IPS-20b (cell line): ENCODE measurements around the gene TBC1D5.
A peak's percentile ranks its signal among the peaks of the same experiment; 100 is the strongest.
"Not testable (repeated sequence)": the region's sequence is repeated elsewhere in the genome, so short reads cannot be mapped to it uniquely, and the experiment has no call there.

Experiments
- H3K27ac ChIP-seq: one replicate; pipeline ENCODE4 v1.5.1; 2013; ENCODE audit warnings: low read length
- H3K27me3 ChIP-seq: 2 replicates; pipeline ENCODE4 v1.6.1; 2013; ENCODE audit warnings: mild to moderate bottlenecking, low read length, inconsistent platforms; ENCODE audit not compliant: insufficient read depth
- H3K36me3 ChIP-seq: 2 replicates; pipeline ENCODE4 v1.6.1; 2013; ENCODE audit warnings: low read depth, mild to moderate bottlenecking, inconsistent platforms, low read length, moderate library complexity; ENCODE audit not compliant: insufficient read depth
- H3K4me1 ChIP-seq: 2 replicates; pipeline ENCODE4 v1.6.1; 2013; ENCODE audit warnings: mild to moderate bottlenecking, control low read depth, inconsistent platforms, low read length, moderate library complexity; ENCODE audit not compliant: insufficient read depth
- H3K4me3 ChIP-seq: 2 replicates; pipeline ENCODE4 v1.5.1; 2013; ENCODE audit warnings: mild to moderate bottlenecking, low read length, inconsistent platforms
- H3K9ac ChIP-seq: 2 replicates; pipeline ENCODE4 v1.6.1; 2013; ENCODE audit warnings: low read depth, mild to moderate bottlenecking, inconsistent platforms, low read length, moderate library complexity
- H3K9me3 ChIP-seq: 2 replicates; pipeline ENCODE4 v1.6.1; 2013; ENCODE audit warnings: mild to moderate bottlenecking, low read depth, low read length, inconsistent platforms; ENCODE audit not compliant: insufficient read depth

TBC1D5 gene

GRCh38 chr3:17552351-17552750 lies 190.1 kb downstream of the TBC1D5 start:
- Histone ChIP-seq H3K27ac (no peak overlapping the region), H3K36me3 (no peaks in the 10 kb centered on the region), H3K4me1 (peaks cover 3% of the 10 kb centered on the region; the same call in 1 of the 2 replicates), H3K4me3 (no peak overlapping the region), H3K27me3 (no peaks in the 10 kb centered on the region), H3K9ac (no peak overlapping the region), H3K9me3 (no peaks in the 10 kb centered on the region)

- Histone ChIP-seq H3K9ac (no peak overlapping the region), H3K9me3 (no peaks in the 10 kb centered on the region), H3K4me3 (no peak overlapping the region), H3K27ac (no peak overlapping the region), H3K4me1 (peaks cover 3% of the 10 kb centered on the region; the same call in 1 of the 2 replicates), H3K27me3 (no peaks in the 10 kb centered on the region), H3K36me3 (no peaks in the 10 kb centered on the region)
Observed at GRCh38 chr3:17551895-17552294, 190.5 kb downstream of the TBC1D5 start.

GRCh38 chr3:17551333-17551732 lies 191.1 kb downstream of the TBC1D5 start:
- Histone ChIP-seq H3K9ac (no peak overlapping the region), H3K27me3 (no peaks in the 10 kb centered on the region), H3K36me3 (no peaks in the 10 kb centered on the region), H3K9me3 (no peaks in the 10 kb centered on the region), H3K27ac (no peak overlapping the region), H3K4me1 (peaks cover 7% of the 10 kb centered on the region; the same call in 1 of the 2 replicates), H3K4me3 (no peak overlapping the region)

- Histone ChIP-seq H3K9me3 (no peaks in the 10 kb centered on the region), H3K36me3 (no peaks in the 10 kb centered on the region), H3K9ac (no peak overlapping the region), H3K4me3 (no peak overlapping the region), H3K4me1 (peaks cover 8% of the 10 kb centered on the region; the same call in 1 of the 2 replicates), H3K27me3 (no peaks in the 10 kb centered on the region), H3K27ac (no peak overlapping the region)
Observed at GRCh38 chr3:17550624-17551023, 191.8 kb downstream of the TBC1D5 start.

GRCh38 chr3:17546500-17547255 lies 195.8 kb downstream of the TBC1D5 start:
- Histone ChIP-seq H3K4me3 (no peak overlapping the region), H3K27me3 (no peaks in the 10 kb centered on the region), H3K36me3 (no peaks in the 10 kb centered on the region), H3K9ac (no peak overlapping the region), H3K27ac (no peak overlapping the region), H3K4me1 (peaks cover 5% of the 10 kb centered on the region; the same call in 1 of the 2 replicates), H3K9me3 (no peaks in the 10 kb centered on the region)

GRCh38 chr3:17544632-17545031 lies 197.8 kb downstream of the TBC1D5 start:
- Histone ChIP-seq H3K36me3 (no peaks in the 10 kb centered on the region), H3K9ac (no peak overlapping the region), H3K4me3 (no peak overlapping the region), H3K4me1 (peaks cover 9% of the 10 kb centered on the region), H3K27ac (no peak overlapping the region), H3K9me3 (no peaks in the 10 kb centered on the region), H3K27me3 (no peaks in the 10 kb centered on the region)

GRCh38 chr3:17542591-17542990 lies 199.8 kb downstream of the TBC1D5 start:
- no peak overlapping the region for H3K9ac ChIP-seq
- no peak overlapping the region for H3K27ac ChIP-seq
- no peaks in the 10 kb centered on the region for H3K27me3 ChIP-seq
- H3K4me3 ChIP-seq: no peak overlapping the region
- no peaks in the 10 kb centered on the region for H3K9me3 ChIP-seq
- H3K36me3 ChIP-seq: no peaks in the 10 kb centered on the region
- H3K4me1 ChIP-seq: peaks cover 14% of the 10 kb centered on the region

GRCh38 chr3:17539436-17539835 lies 203.0 kb downstream of the TBC1D5 start:
- no peak overlapping the region for H3K9ac ChIP-seq
- H3K9me3 ChIP-seq: no peaks in the 10 kb centered on the region
- no peaks in the 10 kb centered on the region for H3K27me3 ChIP-seq
- H3K4me1 ChIP-seq: peaks cover 9% of the 10 kb centered on the region
- no peak overlapping the region for H3K27ac ChIP-seq
- no peaks in the 10 kb centered on the region for H3K36me3 ChIP-seq
- H3K4me3 ChIP-seq: peak overlapping the region; percentile 29

GRCh38 chr3:17535274-17535673 lies 207.2 kb downstream of the TBC1D5 start:
- Histone ChIP-seq H3K9me3 (no peaks in the 10 kb centered on the region), H3K4me3 (no peak overlapping the region), H3K9ac (no peak overlapping the region), H3K36me3 (no peaks in the 10 kb centered on the region), H3K4me1 (peaks cover 12% of the 10 kb centered on the region), H3K27ac (no peak overlapping the region), H3K27me3 (no peaks in the 10 kb centered on the region)

- H3K9ac ChIP-seq, H3K36me3 ChIP-seq, H3K4me3 ChIP-seq, H3K27me3 ChIP-seq, H3K9me3 ChIP-seq, H3K4me1 ChIP-seq, H3K27ac ChIP-seq: not testable (repeated sequence)
Observed at GRCh38 chr3:17532446-17532845, 210.0 kb downstream of the TBC1D5 start.

- H3K27ac ChIP-seq: no peak overlapping the region
- no peaks in the 10 kb centered on the region for H3K36me3 ChIP-seq
- no peaks in the 10 kb centered on the region for H3K27me3 ChIP-seq
- H3K9ac ChIP-seq: no peak overlapping the region
- H3K4me3 ChIP-seq: no peak overlapping the region
- peaks cover 4% of the 10 kb centered on the region; the same call in 1 of the 2 replicates for H3K4me1 ChIP-seq
- H3K9me3 ChIP-seq: no peaks in the 10 kb centered on the region
Observed at GRCh38 chr3:17529677-17530076, 212.8 kb downstream of the TBC1D5 start.
